ENCODE measurements around the gene HHLA2. TPM values are rescaled to one million over a fixed set of nuclear protein-coding genes. Genes with fewer than 3 reads are reported as not detected.

Gene HHLA2
- total and polyA plus RNA-seq, 12 donors = not detected

DNA sequence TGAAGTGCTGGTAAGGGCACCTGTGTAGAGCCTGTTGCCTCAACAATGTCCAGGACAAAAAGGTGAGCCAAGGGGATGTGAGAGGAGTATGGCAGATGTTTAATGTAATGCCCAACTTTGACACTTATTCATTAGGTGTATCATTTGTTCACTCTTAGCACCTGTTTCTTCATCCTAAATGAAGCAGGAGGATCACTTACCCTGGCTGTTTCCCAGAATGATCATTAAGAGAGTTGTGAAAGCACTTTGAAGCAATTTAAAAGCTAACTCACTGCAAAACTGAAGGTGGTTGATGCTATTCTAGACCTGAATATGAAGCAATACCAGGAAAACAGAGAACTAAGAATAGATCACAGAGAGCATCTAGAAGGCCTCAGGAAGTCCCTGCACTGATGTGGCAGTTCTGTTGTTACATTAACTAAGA is 3.4 kb upstream of the HHLA2 start:
- Histone ChIP-seq H3K36me3 (no peaks in the 10 kb centered on the region), H3K4me1 (peaks cover 0 to 26% (median 3%) of the 10 kb centered on the region in 9 donors), H3K27me3 (no peaks in the 10 kb centered on the region), H3K4me3 (no peak overlapping the region), H3K9me3 (peaks cover 0 to 7% (median 0%) of the 10 kb centered on the region in 11 donors), H3K27ac (no peak overlapping the region)
- intact Hi-C loops (cut with DNase I) = no loop called here
- DNase-seq (no peak), ATAC-seq (no peak)
- TF ChIP-seq, protein P1, sequence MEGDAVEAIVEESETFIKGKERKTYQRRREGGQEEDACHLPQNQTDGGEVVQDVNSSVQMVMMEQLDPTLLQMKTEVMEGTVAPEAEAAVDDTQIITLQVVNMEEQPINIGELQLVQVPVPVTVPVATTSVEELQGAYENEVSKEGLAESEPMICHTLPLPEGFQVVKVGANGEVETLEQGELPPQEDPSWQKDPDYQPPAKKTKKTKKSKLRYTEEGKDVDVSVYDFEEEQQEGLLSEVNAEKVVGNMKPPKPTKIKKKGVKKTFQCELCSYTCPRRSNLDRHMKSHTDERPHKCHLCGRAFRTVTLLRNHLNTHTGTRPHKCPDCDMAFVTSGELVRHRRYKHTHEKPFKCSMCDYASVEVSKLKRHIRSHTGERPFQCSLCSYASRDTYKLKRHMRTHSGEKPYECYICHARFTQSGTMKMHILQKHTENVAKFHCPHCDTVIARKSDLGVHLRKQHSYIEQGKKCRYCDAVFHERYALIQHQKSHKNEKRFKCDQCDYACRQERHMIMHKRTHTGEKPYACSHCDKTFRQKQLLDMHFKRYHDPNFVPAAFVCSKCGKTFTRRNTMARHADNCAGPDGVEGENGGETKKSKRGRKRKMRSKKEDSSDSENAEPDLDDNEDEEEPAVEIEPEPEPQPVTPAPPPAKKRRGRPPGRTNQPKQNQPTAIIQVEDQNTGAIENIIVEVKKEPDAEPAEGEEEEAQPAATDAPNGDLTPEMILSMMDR (IDR thresholded peaks at IDR 0.05) = no peak

DNA sequence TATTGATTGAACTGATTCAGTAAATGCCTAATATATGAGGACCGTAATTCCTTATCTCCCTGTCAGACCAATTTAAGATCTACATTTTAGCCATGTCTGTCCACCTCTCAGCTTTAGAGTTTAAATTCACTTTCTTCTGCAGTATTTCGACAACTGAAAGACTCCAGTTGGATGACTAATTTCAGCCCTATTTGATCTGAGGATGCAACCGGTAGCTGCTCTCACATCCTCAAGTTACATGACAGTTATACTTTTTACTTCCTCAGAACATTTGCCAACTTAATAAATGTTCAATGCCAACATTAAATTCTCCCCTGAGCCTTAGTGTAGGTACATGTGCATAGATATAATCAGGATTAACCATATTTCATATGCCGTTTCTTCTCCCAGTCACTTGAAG is 2.5 kb upstream of the HHLA2 start:
- no peak for ATAC-seq
- WGBS, 2 donors = 85 to 89% methylated on average over 4 of the region's 4 CpGs
- no peaks in the 10 kb centered on the region for H3K27me3 ChIP-seq
- peaks cover 0 to 27% (median 4%) of the 10 kb centered on the region in 9 donors for H3K4me1 ChIP-seq
- H3K36me3 ChIP-seq = no peaks in the 10 kb centered on the region
- DNase-seq = no peak
- H3K9me3 ChIP-seq = peaks cover 0 to 7% (median 0%) of the 10 kb centered on the region in 11 donors
- intact Hi-C loops (cut with DNase I) = no loop called here
- H3K4me3 ChIP-seq = no peak overlapping the region
- TF ChIP-seq, protein P1 (IDR thresholded peaks at IDR 0.05) = no peak
- H3K27ac ChIP-seq = no peak overlapping the region

DNA sequence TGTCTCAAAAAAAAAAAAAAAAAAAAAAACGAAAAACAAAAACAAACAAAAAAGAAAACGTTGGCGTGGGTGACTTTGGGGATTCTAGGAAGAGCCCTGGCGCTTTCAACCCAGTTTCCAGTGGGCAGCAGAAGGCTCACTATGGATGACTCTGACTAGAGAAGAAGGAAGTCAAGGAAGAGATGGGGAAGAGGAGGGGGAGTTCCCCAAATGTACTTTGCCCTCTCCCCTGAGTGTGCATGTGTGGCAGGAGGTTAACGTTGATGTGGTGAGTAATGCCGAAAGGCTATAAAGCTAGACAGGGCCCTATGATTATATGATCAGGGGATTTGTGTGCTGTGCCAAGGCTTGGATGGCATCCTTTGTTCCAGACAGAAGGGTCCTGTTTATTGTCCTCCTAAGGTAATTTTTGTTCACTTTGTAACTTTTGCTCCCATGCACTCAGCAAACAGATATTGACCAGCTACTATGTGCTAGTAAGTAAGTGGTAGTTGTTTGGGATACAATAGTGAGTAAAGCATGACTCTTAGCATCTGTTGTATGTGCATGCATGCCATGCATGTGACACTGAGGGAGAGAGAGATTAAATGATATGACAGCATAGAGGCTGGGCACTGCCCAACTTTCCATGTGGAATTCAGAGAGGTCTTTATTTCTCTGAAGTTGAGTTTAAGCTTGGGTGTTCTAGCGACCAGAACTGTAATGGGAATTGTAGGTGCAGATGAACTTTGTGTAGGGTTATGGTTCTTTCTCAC is 750 bp upstream of the HHLA2 start:
- DNase-seq (no peak), ATAC-seq (no peak)
- 85 to 90% methylated on average over 7 of the region's 7 CpGs for WGBS, 2 donors

DNA sequence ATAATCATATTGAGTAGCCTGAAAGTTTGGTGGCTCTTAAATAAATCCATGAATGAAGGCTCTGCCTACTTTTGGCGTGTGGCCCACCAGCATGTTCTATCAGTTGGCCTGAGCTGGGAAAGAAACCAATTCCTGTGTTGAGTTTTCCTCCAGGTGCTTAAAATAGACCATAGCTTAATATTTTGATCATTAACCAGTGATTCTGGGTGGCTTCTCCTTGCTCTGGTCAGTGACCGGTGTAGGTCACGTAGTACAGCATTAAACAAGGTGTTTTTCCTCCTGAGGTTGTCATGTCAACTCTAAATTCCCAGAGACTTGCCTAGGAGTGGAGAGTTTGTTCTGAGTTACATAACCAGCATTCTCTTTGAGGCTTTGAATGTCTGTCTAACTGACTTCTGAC is 1.3 kb downstream of the HHLA2 start:
- Histone ChIP-seq H3K4me3 (no peak overlapping the region), H3K36me3 (no peaks in the 10 kb centered on the region), H3K9me3 (no peaks in the 10 kb centered on the region), H3K27ac (no peak overlapping the region), H3K4me1 (peaks cover 0 to 21% (median 4%) of the 10 kb centered on the region in 9 donors), H3K27me3 (no peaks in the 10 kb centered on the region)
- peak; percentile 21 to 26 for DNase-seq
- intact Hi-C loops (cut with DNase I) = no loop called here
- ATAC-seq = peak in 2 of 8 donors; percentile 50 to 60
- WGBS, 2 donors = 24 to 31% methylated on average over 3 of the region's 3 CpGs
- TF ChIP-seq, protein P1 (IDR thresholded peaks at IDR 0.05) = no peak

More for the DNA sequence above, 750 bp upstream of the HHLA2 start:
- TF ChIP-seq, protein P1 (IDR thresholded peaks at IDR 0.05) = no peak
- H3K36me3 ChIP-seq = no peaks in the 10 kb centered on the region
- peaks cover 0 to 27% (median 4%) of the 10 kb centered on the region in 9 donors for H3K4me1 ChIP-seq
- no peaks in the 10 kb centered on the region for H3K27me3 ChIP-seq
- no peak overlapping the region for H3K4me3 ChIP-seq
- no peak overlapping the region for H3K27ac ChIP-seq
- H3K9me3 ChIP-seq = peaks cover 0 to 7% (median 0%) of the 10 kb centered on the region in 11 donors
- intact Hi-C loops (cut with DNase I) = no loop called here

Data from heart right ventricle (tissue), 16 donors.